Uterus (tissue), 2 donors: ENCODE results near the gene NCAPG2.

Experiments
- POLR2A ChIP-seq, 2 donors: fragments of 450-650 bp; IDR thresholded peaks; one replicate each; pipeline ENCODE4 v1.6.1; 2016; ENCODE audit warnings: antibody characterized with exemption in 2 of 2, mild to moderate bottlenecking in 1 of 2, moderate library complexity in 1 of 2
- TF ChIP-seq, protein P1 (sequence below), 4 experiments: fragments of 200-600 bp in 2 of 4; fragments of 450-650 bp in 2 of 4; sonication (generic) in 2 of 4; IDR thresholded peaks; one replicate each; pipeline ENCODE4 v1.5.1; 2016 to 2019; ENCODE audit warnings: antibody characterized with exemption in 4 of 4, mild to moderate bottlenecking in 2 of 4, moderate library complexity in 1 of 4

- TF ChIP-seq, protein P1, sequence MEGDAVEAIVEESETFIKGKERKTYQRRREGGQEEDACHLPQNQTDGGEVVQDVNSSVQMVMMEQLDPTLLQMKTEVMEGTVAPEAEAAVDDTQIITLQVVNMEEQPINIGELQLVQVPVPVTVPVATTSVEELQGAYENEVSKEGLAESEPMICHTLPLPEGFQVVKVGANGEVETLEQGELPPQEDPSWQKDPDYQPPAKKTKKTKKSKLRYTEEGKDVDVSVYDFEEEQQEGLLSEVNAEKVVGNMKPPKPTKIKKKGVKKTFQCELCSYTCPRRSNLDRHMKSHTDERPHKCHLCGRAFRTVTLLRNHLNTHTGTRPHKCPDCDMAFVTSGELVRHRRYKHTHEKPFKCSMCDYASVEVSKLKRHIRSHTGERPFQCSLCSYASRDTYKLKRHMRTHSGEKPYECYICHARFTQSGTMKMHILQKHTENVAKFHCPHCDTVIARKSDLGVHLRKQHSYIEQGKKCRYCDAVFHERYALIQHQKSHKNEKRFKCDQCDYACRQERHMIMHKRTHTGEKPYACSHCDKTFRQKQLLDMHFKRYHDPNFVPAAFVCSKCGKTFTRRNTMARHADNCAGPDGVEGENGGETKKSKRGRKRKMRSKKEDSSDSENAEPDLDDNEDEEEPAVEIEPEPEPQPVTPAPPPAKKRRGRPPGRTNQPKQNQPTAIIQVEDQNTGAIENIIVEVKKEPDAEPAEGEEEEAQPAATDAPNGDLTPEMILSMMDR (IDR thresholded peaks at IDR 0.05) = no peak
- no peak for TF ChIP-seq POLR2A (IDR thresholded peaks at IDR 0.05)
Measured at GRCh38 chr7:158742065-158742821, 37.6 kb upstream of the NCAPG2 start.
